Uterus (tissue), 2 donors: ENCODE results near the gene IGFL3.

Source experiments
- POLR2A ChIP-seq, 2 donors: fragments of 450-650 bp; IDR thresholded peaks; one replicate each; pipeline ENCODE4 v1.6.1; 2016; ENCODE audit warnings: antibody characterized with exemption in 2 of 2, mild to moderate bottlenecking in 1 of 2, moderate library complexity in 1 of 2
- TF ChIP-seq, protein P1 (sequence below), 4 experiments: fragments of 200-600 bp in 2 of 4; fragments of 450-650 bp in 2 of 4; sonication (generic) in 2 of 4; IDR thresholded peaks; one replicate each; pipeline ENCODE4 v1.5.1; 2016 to 2019; ENCODE audit warnings: antibody characterized with exemption in 4 of 4, mild to moderate bottlenecking in 2 of 4, moderate library complexity in 1 of 4

DNA sequence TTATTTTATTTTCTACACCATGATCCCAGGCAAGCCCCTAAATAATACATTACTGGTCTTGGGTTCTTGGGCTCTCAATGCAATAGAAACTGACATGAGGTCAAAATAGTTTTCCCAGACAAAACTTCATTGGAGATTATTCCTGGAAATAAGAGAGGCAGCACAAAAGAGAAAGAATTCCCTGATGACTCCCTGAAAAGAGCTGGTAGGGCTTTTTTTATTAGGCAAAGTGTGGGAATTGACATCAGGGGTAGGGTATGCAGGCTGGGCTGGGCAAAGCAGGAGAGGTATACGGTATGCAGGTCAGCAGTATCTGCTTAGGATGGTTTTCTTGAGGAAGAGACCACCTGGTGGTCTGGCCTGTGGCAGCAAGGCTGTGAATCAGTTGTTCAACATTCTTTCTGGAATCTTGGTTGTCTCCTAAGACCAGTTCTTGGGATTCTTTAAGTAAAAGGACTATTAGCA, 9.3 kb upstream of the IGFL3 start:
- TF ChIP-seq, protein P1, sequence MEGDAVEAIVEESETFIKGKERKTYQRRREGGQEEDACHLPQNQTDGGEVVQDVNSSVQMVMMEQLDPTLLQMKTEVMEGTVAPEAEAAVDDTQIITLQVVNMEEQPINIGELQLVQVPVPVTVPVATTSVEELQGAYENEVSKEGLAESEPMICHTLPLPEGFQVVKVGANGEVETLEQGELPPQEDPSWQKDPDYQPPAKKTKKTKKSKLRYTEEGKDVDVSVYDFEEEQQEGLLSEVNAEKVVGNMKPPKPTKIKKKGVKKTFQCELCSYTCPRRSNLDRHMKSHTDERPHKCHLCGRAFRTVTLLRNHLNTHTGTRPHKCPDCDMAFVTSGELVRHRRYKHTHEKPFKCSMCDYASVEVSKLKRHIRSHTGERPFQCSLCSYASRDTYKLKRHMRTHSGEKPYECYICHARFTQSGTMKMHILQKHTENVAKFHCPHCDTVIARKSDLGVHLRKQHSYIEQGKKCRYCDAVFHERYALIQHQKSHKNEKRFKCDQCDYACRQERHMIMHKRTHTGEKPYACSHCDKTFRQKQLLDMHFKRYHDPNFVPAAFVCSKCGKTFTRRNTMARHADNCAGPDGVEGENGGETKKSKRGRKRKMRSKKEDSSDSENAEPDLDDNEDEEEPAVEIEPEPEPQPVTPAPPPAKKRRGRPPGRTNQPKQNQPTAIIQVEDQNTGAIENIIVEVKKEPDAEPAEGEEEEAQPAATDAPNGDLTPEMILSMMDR (IDR thresholded peaks at IDR 0.05), result no peak
- no peak for TF ChIP-seq POLR2A (IDR thresholded peaks at IDR 0.05)
